Stimulated activated CD8-positive, alpha-beta memory T cell treated with anti-CD3 and anti-CD28 coated beads, Interleukin-4, amount 100 ng/mL, for 24 hours (primary cell): ENCODE results near the gene TRAPPC8.
"Not testable (repeated sequence)": the region's sequence is repeated elsewhere in the genome, so short reads cannot be mapped to it uniquely, and the experiment has no call there.

Experiments used
- DNase-seq: peaks from one replicate; pipeline ENCODE4 v3.0.0-alpha.2; 2020; ENCODE audit warnings: low read depth

TRAPPC8 gene

GRCh38 chr18:31943878-31944816 lies 1.2 kb upstream of the TRAPPC8 start:
- no peak for DNase-seq

- peak; percentile 22 for DNase-seq
These were observed 483 bp downstream of the TRAPPC8 start for GRCh38 chr18:31942291-31942998.

- no peak for DNase-seq
These were observed 1.7 kb downstream of the TRAPPC8 start for GRCh38 chr18:31941010-31941809.

DNA sequence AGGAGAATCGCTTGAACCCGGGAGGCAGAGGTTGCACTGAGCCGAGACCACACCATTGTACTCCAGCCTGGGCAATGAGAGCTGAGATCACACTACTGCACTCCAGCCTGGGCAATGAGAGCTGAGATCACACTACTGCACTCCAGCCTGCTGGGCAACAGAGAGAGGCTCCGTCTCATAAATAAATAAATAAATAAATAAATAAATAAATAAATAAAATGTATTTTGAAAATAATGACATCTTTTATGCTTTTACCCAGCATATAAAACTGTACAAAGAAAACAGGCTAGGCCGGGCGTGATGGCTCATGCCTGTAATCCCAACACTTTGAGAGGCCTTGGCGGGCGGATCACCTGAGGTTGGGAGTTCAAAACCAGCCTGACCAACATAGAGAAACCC lies 8.2 kb downstream of the TRAPPC8 start:
- DNase-seq = not testable (repeated sequence)

DNA sequence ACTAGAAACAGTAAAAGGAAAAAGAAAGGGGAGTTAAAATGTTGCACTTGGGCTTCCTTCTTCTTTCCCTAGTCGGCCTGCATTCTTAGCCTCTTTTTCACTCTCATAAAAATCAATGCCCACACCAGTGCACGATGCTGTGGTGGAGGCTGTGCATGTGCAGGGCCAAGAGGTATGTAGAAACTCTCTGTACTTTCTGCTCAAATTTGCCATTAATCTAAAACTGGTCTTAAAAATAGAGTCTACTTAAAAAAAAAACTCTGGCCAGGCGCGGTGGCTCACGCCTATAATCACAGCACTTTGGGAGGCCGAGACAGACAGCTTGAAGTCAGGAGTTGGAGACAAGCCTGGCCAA lies 11.1 kb downstream of the TRAPPC8 start:
- no peak for DNase-seq

- DNase-seq = no peak
These were observed 11.6 kb downstream of the TRAPPC8 start for GRCh38 chr18:31931163-31931885.

DNA sequence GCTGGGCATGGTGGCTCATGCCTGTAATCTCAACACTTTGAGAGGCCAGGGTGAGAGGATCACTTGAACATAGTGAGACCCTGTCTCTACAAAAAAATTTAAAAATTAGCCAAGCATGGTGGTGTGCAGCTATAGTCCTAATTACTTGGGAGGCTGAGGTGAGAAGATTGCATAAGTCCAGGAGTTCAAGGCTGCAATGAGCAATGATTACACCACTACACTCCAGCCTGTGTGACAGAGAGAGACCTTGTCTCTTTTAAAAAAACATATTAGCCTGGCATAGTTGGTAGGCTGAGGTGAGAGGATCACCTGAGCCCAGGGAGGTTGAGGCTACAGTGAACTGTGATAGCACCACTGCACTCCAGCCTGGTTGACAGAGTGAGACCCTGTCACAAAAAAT lies 13.7 kb downstream of the TRAPPC8 start:
- no peak for DNase-seq

- DNase-seq = not testable (repeated sequence)
These were observed 15.9 kb downstream of the TRAPPC8 start for GRCh38 chr18:31926988-31927387.

DNA sequence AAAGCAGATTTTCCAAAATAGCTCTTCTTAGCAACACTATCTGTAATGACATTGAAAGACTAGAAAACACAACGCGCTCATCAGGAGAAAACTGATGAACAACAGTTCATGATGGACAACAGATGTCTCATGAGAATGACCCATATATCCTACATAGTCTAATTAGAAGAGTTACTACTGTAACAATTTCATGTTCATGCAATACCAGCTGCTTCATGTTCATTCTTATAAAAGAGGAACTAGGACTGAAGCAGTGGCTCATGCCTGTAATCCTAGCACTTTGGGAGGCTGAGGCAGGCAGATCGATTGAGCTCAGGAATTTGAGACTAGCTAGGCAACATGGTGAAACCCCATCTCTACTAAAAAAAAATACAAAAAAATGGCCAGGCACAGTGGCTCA lies 22.7 kb downstream of the TRAPPC8 start:
- no peak for DNase-seq

DNA sequence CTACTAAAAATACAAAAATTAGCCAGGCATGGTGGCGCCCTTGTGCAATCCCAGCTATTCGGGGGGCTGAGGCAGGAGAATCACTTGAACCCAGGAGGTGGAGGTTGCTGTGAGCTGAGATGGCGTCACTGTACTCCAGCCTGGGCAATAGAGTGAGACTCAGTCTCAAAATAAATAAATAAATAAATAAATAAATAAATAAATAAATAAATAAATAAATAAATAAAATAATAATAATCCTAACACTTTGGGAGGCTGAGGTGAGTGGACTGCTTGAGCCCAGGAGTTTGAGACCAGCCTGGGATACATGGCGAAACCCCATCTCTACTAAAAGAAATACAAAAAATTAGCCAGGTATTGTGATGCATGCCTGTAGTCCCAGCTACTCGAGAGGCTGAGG lies 23.6 kb downstream of the TRAPPC8 start:
- DNase-seq = not testable (repeated sequence)

GRCh38 chr18:31918733-31919132 lies 24.2 kb downstream of the TRAPPC8 start:
- DNase-seq = no peak

- DNase-seq = no peak
These were observed 41.9 kb downstream of the TRAPPC8 start for GRCh38 chr18:31901063-31901462.

- not testable (repeated sequence) for DNase-seq
These were observed 43.2 kb downstream of the TRAPPC8 start for GRCh38 chr18:31899771-31900170.

GRCh38 chr18:31892936-31893335 lies 50.0 kb downstream of the TRAPPC8 start:
- no peak for DNase-seq

- no peak for DNase-seq
These were observed 51.4 kb downstream of the TRAPPC8 start for GRCh38 chr18:31891566-31891965.

GRCh38 chr18:31884020-31884419 lies 58.9 kb downstream of the TRAPPC8 start:
- no peak for DNase-seq

DNA sequence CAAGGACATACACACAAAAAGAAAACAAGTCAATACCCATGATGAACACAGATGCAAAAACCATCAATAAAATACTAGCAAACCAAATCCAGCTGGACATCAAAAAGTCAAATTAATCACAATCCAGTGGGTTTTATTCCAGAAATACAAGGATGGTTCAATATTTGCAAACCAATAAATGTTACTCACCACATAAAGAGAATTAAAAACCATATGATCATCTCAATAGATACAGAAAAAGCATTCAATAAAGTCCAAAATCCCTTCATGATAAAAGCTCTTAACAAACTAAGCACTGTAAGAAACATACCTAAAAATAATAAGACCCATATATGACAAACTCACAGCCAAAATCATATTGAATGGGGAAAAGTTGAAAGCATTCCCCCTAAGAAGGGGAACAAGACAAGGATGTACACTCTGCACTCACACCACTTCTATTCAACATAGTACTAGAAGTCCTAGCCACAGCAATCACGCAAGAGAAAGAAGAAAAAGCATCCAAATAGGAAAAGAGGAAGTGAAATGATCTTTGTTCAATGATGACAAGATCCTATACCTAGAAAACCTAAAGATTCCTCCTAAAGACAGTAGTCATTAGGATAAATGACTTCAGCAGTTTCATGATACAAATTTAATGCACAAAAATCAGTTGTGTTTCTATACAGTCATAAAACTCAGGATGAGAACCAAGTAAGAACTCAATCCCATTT lies 62.6 kb downstream of the TRAPPC8 start:
- no peak for DNase-seq

GRCh38 chr18:31878358-31878757 lies 64.6 kb downstream of the TRAPPC8 start:
- DNase-seq = no peak

DNA sequence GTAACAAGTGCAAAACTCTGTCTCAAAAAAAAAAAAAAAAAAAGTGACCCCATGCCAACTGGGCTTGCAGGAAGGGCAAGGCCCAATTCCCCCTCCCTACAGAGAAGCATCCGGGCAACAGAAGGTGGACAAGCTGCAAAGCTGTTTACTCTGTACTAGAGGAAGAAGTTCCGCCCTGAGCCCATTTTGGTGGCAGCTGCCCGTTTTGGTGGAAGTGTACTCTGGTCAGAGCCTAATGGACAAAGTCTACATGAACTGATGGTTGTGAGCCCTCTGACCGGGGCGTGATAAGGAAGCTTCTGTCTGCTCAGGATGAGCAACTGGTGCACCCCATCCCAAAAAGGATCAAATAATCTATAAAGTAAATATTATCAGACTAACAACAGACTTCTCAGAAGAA lies 65.0 kb downstream of the TRAPPC8 start:
- DNase-seq = no peak

- DNase-seq = no peak
These were observed 66.2 kb downstream of the TRAPPC8 start for GRCh38 chr18:31876707-31877106.

DNA sequence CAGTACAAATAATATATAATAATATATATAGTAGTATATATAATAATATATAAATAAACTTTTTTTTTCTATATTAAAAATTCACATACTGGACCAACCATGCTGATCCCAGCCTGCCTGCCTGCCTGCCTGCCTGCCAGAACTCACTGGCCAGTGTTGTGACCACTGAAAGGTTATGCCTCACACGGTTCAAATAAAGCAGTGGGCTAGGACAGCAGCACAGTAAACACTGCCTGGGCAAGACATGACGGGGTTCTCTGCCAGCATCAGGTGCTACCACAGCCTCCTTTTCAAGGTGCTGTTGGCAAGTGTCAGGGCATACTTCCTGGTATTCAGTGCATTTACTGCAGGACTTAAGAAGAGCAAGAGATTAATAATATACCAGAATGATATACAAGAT lies 67.6 kb downstream of the TRAPPC8 start:
- no peak for DNase-seq
